ENCODE data around the gene POU2F2. TPM values are rescaled to one million over a fixed set of nuclear protein-coding genes. Genes with fewer than 3 reads are reported as not detected.

The POU2F2 gene
- total and polyA plus RNA-seq, 2 experiments from 2014 or later, result 2.3 to 4.6 TPM

- Histone ChIP-seq H3K27ac (ENCODE audit: low read depth) (no peak overlapping the region), H3K4me2 (no peak overlapping the region), H3K4me1 (ENCODE audit: insufficient read depth) (peaks cover 19% of the 10 kb centered on the region), H3K27me3 (ENCODE audit: insufficient read depth) (no peaks in the 10 kb centered on the region), H3K36me3 (ENCODE audit: insufficient read depth) (no peaks in the 10 kb centered on the region), H3F3A (replicated peaks; ENCODE audit: low read depth) (peaks cover 5% of the 10 kb centered on the region; the same call in 1 of the 2 replicates), H4K20me1 (replicated peaks; ENCODE audit: insufficient read depth) (peaks cover 3% of the 10 kb centered on the region; the same call in 1 of the 2 replicates), H3K79me2 (replicated peaks; ENCODE audit: insufficient read depth) (no peaks in the 10 kb centered on the region), H2AFZ (no peak overlapping the region), H3K9me2 (ENCODE audit: insufficient read depth) (no peaks in the 10 kb centered on the region), H3K4me3 (no peak overlapping the region)
- TF ChIP-seq ZNF331 (CRISPR knock-in tag; IDR thresholded peaks at IDR 0.05; ENCODE audit: low read depth) (no peak), ETS1 (IDR thresholded peaks at IDR 0.05) (no peak), CTCF (conservative IDR thresholded peaks at IDR 0.05; ENCODE audit: low read depth in 2 of 2) (no peak), ZNF114 (CRISPR knock-in tag; IDR thresholded peaks at IDR 0.05) (no peak), JUNB (IDR thresholded peaks at IDR 0.05; ENCODE audit: unreplicated experiment) (no peak), STAT1 (IDR thresholded peaks at IDR 0.05; ENCODE audit: unreplicated experiment) (no peak), ZNF462 (CRISPR knock-in tag; IDR thresholded peaks at IDR 0.05) (no peak), EZH2 (IDR thresholded peaks at IDR 0.05; ENCODE audit: low read depth, unreplicated experiment) (no peak), EZH2phosphoT487 (IDR thresholded peaks at IDR 0.05; ENCODE audit: unreplicated experiment) (no peak), POLR2AphosphoS5 (IDR thresholded peaks at IDR 0.05; ENCODE audit: low read depth) (no peak), REST (IDR thresholded peaks at IDR 0.05; ENCODE audit: unreplicated experiment) (no peak), CREB1 (CRISPR knock-in tag; IDR thresholded peaks at IDR 0.05; ENCODE audit: low read depth) (no peak), NANOG (IDR thresholded peaks at IDR 0.05; ENCODE audit: borderline replicate concordance) (no peak)
- peaks cover 9% of the 10 kb centered on the region for H3K36me3 Mint-ChIP-seq (ENCODE audit: low read depth)
- no peak overlapping the region for H3K4me3 Mint-ChIP-seq
- H3K27me3 Mint-ChIP-seq (ENCODE audit: insufficient read depth, low read depth, poor library complexity), result peaks cover 13% of the 10 kb centered on the region
- no peak for ATAC-seq
- H3K4me1 Mint-ChIP-seq, result peaks cover 39% of the 10 kb centered on the region
- H3K9me3 Mint-ChIP-seq, result no peaks in the 10 kb centered on the region
- DNase-seq (ENCODE audit: low spot score), result no peak
- H3K27ac Mint-ChIP-seq, result no peak overlapping the region; the same call in 1 of the 2 replicates
Measured at GRCh38 chr19:42086770-42087550, 45.3 kb downstream of the POU2F2 start.

Data from GM23338 (cell line).